SW480 (cell line): ENCODE results near the gene MRPL22.
"Not testable (repeated sequence)": the region's sequence is repeated elsewhere in the genome, so short reads cannot be mapped to it uniquely, and the experiment has no call there.

Experiments used
- DNase-seq: peaks from one replicate; pipeline ENCODE4 v3.0.0-alpha.2; 2016; ENCODE audit warnings: low spot score

The MRPL22 gene

DNA sequence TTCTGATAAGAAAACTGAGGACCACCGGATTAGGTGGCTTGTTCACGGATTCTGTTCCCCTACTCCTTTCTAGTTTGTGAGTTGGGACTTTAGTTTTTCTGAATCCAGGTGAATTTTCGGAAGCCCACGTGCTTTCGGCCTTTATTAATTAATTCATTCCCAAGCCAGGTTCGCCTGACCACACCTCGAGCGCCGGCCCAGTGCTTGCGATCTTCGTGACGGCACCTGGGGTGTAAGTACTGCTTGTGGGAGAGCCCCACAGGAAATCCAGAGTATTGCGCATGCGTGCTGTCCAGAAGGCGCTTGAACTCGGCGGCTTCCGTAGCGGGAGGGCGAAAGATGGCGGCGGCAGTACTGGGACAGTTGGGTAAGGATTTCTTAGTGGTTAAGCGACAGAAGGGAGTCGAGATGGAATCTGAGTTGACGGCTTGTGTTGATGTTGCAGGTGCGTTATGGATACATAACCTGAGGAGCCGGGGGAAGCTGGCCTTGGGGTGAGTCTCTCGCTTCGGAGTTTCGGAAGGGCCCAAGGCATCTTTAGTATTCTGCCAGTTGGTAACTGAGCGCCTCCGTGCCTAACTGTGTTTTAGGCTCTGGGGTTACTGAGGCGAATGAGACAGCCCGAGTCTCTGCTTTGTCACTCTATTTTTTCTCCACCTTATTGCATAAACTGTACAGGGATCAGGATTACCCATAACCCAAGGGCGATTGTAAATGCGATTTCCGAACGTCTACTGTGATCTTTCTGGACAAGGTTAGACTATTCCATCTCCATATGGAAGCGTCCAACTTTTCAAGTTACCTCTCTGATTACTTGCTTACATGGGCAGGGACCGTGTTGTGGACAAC is at the start of gene MRPL22:
Gene MRPL22, plus strand, starts transcription at position 302 of the 849 bp plus-strand sequence. Its CDS starts 38 bp downstream, at position 340.
- peak; percentile 96 for DNase-seq

DNA sequence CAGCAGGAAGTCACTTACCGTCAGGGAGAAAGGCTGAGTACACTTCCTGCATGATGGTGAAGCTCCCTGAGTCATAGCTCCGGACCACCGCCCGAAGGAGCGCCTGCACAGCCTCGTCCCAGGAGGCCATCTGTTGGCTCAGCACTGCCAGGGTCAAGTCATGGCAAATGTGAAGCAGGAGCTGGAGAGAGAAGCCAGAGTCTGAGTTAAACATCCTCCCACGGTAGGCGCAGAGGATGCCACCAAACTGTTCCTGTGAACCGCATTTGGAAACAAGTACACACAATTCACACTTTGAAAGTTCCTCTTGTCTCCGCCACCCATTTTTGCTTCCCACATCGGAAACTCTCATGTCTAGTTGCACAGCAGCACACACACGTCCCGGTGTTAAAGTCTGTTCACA is 48.5 kb upstream of the MRPL22 start:
- no peak for DNase-seq

DNA sequence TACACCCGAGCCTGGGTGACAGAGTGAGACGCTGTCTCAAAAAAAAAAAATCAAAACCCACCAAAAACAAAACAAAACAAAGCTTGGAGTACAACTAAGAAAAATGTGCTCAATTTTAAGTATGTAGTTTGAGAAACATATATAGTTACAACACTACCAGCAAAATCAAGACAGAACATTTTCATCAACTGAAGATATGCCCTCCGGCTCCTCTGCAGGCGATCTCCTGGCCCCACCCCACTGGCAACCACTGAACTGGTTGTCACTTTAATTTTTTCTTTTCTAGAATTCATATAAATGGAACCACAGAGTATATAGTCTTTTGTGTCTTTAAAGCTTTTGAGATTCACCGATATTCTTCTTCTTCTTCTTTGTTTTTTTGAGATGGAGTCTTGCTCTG is 47.5 kb upstream of the MRPL22 start:
- no peak for DNase-seq

DNA sequence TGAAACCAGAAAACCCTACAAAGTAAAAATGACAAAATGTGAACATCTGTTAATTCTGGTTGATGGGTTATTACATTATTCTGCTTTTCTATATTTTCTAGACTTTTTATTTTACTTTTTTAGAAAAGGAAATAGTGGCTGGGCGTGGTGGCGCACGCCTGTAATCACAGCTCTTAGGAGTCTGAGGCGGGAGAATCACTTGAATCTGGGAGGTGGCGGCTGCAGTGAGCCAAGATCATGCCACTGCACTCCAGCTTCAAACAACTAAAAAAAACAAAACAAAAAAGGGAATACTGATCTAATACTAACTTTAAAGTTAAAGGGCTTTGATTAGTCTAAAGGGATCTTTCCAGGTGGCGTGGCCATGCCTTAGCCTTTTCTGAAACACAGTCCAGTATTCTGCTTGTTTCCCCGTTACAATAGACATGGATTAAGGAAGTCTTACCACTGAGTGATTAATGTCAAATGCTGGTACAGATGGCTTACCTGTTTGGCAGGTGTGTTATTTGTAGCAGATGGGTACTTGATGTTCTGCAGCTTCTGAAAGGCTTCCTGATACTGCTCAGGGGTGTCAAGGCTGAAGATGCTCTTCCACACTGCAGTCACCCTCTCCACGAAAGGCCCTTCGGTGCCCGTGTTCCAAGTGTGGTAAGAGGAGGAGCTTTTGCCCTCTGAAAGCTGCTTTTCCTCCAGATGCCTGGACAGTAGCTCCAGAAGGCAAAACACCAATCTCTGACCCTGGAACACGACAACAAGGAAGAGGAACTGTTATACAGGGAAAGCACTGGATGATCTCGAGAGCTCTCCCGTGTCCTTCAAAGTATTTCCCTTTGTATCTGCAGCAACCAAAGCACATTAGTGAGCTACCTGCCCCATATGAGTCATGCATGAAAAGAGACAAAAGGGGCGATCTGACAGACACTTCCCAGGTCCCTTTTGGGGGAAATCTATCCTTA is 45.0 kb upstream of the MRPL22 start:
- DNase-seq, result no peak

DNA sequence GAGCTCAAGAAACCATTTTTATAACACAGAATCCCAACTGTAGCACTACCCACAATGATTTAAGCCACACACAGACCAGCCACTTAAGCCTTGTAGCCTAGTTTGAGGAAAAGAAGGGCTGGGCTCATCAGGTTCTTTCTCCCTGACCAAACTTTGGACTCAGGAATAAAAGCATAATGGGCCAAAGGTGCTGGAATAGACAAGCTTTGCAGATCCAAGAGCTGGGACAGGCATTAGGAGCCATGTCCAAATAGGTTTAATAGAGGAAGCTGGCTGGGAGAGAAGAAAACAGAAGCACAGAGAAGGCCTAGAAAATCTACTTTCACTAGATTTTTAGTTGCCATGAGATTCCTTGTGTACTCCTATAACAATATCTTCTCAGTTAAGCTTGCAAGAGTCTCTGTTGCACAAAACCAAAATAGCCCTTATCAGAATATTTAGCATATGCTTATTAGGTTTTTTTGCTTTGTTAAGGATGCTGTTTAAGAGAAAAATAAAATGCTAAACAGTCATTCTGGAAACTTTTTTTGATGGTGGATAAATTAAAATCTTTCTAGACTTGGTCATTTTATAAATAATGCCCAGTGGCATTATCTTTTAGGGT is 44.2 kb upstream of the MRPL22 start:
- no peak for DNase-seq

DNA sequence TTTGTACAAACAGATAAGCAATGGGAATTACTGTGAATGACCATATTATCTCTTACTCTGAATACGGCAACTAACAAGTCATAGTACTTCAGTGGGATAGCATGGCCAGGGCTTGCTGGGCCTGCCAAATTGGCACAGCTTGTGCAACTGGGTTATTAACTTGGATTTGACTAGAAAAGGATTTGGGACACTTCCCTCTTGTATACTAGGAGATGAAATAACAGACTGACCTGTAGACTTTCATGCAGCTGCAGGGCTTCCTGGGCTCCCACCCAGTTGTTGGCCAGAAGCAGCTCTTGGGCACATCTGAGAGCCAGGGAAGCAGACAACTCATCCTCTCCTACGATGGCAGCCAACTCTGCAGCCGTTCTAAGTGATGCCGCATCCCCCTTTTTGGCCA is 42.7 kb upstream of the MRPL22 start:
- DNase-seq, result no peak

DNA sequence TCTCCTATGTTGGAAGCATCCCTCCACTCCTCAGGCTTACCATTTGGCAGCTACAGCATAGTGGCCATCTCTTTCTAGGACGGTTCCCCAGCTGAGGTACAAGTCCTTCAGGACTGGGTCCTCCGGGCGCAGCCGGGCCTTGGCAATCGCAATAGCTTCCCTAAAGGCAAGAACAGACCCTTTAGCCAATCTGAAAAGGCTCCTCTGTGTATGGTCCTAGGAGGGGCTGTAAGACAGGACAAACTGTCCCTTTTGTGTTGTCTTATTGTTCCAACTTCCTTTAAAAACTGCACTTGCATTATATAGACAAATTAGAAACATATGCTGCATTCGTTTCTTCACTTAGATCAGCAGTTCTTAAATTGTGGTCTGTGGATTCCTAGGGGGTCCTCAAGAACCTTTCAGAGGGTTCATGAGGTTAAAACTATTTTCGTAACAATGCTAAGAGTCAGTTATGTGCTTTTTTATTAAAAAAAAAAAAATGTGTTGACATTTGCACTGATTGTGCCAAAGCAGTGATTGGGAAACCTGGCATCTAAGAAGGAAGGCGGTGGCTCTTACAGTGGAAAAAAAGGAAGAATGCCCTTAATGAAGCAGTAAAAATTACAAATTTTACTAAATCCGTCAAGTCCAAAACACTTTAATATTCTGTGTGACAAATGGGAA is 41.6 kb upstream of the MRPL22 start:
- DNase-seq, result no peak

DNA sequence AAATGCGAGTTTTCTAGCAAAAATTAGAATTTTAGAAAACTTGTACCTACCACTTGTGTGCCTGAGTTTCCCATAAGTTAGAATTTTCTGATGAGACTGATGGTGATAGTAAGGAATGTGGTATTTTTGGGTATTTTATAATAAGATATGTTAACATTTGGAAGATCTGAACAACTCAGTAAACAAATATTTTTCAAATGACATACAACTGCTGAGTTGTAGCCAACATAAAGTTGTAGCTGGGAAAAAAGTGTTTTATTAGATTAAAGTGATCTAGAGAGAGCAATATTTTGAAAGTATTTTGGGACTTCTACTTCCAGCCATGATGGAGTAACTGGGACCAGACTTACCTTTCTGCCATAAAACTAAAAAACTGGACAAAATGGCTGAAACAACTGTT is 40.8 kb upstream of the MRPL22 start:
- no peak for DNase-seq

DNA sequence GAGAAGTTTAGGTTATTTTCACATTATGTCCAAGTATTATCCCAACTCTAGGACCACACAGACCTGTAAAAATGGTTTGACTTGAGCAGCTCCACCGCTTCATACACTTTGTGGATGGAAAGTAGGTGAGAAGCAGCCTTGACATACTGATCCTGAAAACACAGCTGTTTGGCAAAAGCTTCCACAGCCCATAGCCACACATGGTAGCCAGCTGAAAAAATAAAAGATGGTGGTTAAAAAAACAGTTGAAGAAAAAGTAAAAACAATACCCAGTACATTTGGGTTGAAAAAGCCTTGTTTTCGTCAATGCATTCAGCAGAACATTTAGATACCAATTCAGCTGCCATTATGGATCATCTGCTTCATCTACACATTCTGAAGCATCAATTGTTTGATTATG is 39.6 kb upstream of the MRPL22 start:
- no peak for DNase-seq

DNA sequence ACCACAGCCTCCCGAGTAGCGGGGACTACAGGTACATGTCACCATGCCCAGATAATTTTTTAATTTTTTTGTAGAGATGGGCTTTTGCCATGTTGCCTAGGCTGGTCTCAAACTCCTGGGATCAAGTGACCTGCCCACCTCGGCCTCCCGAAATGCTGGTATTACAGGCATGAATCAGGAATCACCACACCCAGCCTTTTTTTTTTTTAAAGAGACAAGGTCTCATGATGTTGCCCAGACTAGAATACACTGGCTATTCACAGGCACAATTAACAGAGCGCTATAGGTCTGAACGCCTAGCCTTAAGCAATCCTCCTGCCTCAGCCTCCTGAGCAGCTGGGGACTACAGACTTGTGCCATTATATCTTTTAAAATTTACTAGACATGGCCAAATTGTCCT is 39.0 kb upstream of the MRPL22 start:
- no peak for DNase-seq

DNA sequence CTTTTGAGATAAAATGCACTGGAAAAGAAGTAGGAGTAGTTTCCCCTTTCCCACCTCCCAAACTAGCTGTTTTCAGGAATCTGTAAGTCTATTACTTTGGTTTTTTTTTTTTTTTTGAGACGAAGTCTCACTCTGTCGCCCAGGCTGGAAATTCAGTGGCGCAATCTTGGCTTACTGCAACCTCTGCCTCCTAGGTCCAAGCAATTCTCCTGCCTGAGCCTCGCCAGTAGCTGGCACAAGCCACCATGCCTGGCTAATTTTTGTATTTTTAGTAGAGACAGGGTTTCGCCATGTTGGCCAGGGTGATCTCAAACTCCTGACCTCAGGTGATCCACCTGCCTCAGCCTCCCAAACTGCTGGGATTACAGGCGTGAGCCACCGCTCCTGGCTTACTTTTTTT is 35.3 kb upstream of the MRPL22 start:
- not testable (repeated sequence) for DNase-seq

DNA sequence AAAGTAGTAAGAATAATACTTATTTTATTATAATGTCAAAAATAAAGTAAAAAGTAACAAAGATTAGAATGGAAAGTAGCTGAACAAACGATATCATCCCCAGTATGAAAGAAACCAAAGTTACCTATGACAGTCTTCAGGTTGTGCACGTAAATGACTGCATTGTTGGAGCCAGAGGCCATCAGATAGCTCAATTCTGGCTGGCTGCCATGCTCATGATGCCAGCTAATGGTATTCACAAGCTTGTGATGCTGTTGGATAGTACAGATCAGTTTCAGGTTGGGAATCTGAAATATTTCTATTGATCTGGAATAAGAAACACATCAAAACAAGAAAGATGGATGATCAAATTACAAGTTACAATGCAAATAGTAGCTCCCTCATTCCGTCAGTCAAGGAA is 24.0 kb upstream of the MRPL22 start:
- no peak for DNase-seq

DNA sequence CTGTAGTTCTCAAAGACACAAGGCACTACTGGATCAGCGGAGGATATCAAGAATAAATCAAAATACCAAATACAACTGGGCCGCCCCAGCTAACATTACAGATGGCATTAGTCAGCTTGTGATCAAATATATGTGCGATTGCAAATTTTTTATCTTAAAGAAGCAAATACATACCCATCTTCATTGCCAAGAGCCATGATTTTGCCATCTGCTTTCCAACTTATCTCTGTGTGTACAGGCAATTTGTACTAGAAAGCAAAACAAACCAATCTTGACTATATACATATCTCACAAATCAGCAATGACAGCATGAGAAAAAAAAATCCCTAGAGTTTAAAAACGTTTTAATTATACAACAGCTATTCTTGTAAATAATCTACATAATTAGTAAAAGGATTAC is 23.1 kb upstream of the MRPL22 start:
- DNase-seq, result no peak

DNA sequence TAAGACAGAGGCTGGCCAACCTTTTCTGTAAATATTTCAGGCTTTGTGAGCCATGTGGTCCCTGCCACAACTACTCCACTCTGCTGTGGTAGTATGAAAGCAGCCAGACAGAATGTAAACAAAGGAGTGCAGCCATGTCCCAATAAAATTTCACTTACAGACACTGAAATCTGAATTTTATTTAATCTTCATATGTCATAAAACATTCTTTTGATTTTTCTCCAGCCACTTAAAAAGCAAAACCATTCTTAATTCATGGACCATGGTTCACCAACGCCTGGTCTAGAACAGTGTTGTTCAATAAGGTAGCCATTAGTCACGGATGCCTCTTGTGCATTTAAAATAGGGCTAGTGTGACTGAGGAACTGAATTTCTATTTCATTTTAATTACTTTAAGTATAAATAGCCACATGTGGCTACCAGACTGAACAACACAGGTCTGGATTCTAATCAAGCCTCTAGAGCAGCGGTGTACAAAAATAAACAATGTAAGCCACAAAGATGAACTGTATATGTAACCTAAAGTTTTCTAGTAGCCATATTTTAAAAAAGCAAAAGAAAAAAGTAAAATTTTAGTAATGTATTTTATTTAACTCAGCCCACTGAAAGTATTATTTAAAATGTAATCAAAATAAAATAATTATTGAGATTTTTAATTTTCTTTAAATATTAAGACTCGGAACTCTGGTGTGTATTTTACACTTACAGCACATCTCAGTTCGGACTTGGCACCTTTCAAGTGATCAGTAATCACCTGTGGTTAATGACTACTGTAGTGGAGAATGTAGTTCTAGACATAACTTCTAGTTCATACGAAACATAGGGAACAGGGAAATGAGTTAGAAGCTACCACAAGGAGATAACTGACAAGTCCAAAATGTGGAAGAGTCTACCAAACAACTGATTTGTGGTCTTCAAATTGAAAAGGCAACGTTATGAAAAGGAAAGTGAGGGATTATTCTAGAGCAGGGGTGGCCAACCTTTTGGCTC is 17.1 kb upstream of the MRPL22 start:
- no peak for DNase-seq

DNA sequence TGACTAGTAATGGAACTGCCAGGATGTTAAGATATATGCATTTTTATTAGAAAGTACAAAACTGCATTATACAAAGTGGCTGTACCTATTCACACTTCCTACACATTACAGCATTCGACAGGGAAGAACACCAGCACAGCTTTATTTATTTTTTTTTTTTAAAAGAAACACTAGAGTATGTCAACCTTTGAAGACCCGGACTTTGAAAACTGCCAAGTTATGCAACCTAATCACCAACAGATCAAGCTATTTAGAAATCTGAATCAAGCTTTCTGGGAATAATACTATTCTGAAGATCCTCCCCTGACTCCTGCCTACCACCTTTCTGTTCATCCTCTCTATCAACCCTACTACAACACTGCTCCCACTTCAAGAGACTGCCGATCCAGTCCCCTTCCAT is 7.3 kb upstream of the MRPL22 start:
- no peak for DNase-seq

DNA sequence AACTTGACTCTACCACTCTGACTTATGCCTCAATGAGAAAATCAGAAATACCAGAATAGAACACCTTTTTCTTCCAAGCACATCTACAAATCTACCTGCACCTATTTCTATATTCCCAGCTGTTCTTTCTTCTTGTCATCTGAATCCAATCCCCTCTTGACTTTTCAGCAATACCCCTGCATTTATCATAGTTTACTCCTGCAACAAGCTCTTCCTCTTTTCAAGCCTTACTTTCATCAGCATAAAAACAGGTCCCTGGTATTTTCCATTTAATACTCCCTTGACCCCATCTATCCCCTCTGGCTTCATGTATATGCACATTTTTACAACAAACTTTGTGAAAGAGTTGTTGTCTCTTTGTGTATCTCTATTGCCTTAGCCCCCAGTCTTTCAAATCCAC is 6.0 kb upstream of the MRPL22 start:
- DNase-seq, result no peak

DNA sequence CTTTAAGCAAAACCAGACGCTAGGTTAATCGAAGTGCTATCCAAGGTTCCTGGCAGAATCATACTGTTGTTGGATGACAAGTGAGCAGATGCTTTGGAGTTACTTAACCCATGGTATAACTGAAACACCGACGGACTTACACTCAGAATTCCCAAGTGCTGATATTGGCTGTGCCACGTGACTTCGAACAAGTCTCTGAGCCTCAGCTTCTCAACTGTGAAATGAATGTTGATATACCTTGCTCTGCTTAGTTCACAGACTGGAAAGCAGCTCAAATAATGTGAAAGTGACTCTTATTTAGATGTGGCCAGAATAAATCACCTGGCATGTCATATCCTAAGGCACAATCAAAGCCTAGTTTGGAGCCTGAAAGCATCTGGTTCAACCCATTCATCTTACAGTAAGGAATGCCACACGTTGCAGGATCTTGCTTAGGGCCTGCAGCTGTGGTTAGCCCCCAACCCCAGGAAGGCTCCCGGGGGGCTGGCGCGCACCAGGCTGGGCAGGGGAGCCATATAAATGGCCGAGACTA is 3.6 kb upstream of the MRPL22 start:
- peak; percentile 32 for DNase-seq

DNA sequence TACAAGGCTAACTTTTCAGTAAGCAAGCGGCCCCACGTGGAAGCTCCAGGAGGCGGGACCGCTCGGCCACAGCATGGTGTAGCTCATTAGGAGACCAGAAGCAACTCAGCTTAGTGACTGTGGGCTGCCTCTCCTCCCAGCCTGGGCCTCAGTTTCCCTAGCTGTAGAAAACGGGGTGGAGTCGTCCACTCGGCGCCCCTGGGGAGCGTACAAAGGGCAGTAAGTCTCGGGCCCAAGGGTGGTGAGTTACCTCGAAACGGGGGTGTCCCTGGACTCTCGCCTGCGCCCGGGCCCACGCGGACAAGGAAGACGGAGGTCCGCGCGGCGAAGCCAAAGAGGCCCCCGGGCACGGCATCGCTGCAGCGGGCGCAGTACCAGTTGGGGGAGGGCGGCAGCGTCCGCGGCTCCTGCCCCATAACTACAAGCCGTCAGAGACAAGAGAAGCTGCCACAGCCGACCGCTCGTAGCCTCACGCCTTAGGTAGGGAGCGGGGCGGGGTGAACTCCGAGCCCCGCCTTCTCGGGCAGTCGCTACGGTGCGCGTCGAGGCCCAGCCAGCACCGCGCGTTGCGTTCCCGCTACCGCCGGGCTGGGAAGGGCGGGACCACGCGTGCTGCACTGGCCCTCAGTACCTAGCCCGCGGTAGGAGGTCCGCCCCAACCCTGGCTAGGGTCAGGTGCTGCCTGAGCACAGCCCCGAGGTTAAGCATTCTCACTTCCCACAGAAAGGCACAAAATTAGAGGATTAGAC is 3.0 kb upstream of the MRPL22 start, which contains the start of gene GEMIN5:
Gene GEMIN5, minus strand, starts transcription at position 494 of the 749 bp plus-strand sequence. Its CDS starts 78 bp downstream, at position 416.
- DNase-seq, result peak; percentile 90

DNA sequence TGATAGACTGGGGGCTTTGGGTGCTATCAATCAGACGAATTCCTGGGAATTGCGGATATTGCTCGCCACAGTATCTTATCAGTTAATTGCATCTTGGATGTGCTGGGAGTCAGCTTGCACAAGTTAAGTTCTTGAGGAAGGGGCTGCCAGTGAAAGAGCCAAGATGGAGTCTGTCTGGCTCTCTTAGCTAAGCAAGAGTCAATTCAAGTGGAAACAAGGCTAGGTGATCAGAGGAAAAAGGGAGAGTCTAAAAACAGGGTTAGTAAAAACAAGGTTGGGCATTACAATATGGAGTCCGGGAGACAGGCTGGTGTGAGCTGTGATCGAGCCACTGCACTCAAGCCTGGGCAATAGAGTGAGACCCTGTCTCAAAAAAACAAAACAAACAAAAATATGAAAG is 1.5 kb upstream of the MRPL22 start:
- DNase-seq, result not testable (repeated sequence)

DNA sequence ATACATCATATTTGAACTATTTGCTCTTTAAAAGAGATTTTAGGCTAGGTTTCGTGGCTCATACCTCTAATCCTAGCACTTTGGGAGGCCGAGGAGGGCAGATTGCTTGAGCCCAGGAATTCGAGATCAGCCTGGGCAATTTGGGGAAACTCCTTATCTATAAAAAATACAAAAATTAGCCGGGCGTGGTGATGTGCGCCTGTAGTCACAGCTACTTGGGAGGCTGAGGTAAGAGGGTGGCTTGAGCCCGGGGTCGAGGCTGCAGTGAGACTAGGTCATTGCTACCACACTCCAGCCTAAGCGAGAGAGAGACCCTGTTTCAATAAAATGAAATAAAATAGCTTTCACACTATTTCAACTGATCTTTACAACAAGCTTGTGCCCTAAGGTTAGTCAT is 500 bp upstream of the MRPL22 start:
- DNase-seq, result no peak
